HL-60 (cell line): ENCODE results near the gene CPT2.

Experiments
- DNase-seq, 2 experiments: peaks; one replicate each; pipeline ENCODE4 v3.0.0-alpha.2; 2010 to 2020; ENCODE audit warnings: low read depth in 1 of 2, low spot score in 1 of 2
- H3K27ac ChIP-seq: fragments of 250-450 bp; sonication (Bioruptor Pico); replicated peaks from 2 replicates; pipeline ENCODE4 v1.5.1; 2020; ENCODE audit warnings: mild to moderate bottlenecking, moderate library complexity
- H3K27me3 ChIP-seq: fragments of 250-450 bp; sonication (Bioruptor Pico); 2 replicates; pipeline ENCODE4 v1.5.1; 2021; ENCODE audit warnings: mild to moderate bottlenecking, moderate library complexity; ENCODE audit not compliant: insufficient read depth, poor library complexity, severe bottlenecking
- H3K4me3 ChIP-seq: replicated peaks from 2 replicates; pipeline ENCODE4 v1.5.1; 2011; ENCODE audit warnings: mild to moderate bottlenecking, control low read depth, low read length; ENCODE audit not compliant: insufficient read depth
- CTCF ChIP-seq: IDR thresholded peaks from one replicate; pipeline ENCODE4 v1.5.1; 2011; ENCODE audit warnings: low read length, control low read depth, inconsistent platforms; ENCODE audit not compliant: insufficient read depth
- GABPA ChIP-seq: IDR thresholded peaks from 2 replicates; pipeline ENCODE4 v1.6.1; 2012; ENCODE audit warnings: low read depth
- POLR2AphosphoS5 ChIP-seq: IDR thresholded peaks from 2 replicates; pipeline ENCODE4 v1.6.1; 2012; ENCODE audit warnings: low read depth
- SPI1 ChIP-seq: IDR thresholded peaks from 2 replicates; pipeline ENCODE4 v1.6.1; 2012; ENCODE audit warnings: low read depth, mild to moderate bottlenecking, borderline replicate concordance
- long read RNA-seq: library from polyadenylated mRNA; unstranded; transcript quantifications from one replicate; pipeline ENCODE4 v2.0.0, GENCODE V29; 2020
- TF ChIP-seq, protein P1 (sequence below): IDR thresholded peaks from 2 replicates; pipeline ENCODE4 v1.6.1; 2012; ENCODE audit warnings: low read depth; ENCODE audit not compliant: insufficient replicate concordance

The CPT2 gene
- long read RNA-seq, transcript CPT2-207 (5 exons, 2,643 nt) = minor isoform, 21 of 210 reads
- long read RNA-seq, transcript CPT2-201 (5 exons, 3,094 nt) = major isoform, 178 of 210 reads
- long read RNA-seq, partial matches to known transcripts = 6 of 210 reads
- long read RNA-seq, other reads (novel, unspliced or antisense) = 2 of 210 reads

GRCh38 chr1:53196485-53197290, at the start of gene CPT2:
TSS of gene CPT2 (plus strand) at chr1:53196824. CDS start at chr1:53196944, 120 bp downstream.
- Histone ChIP-seq H3K4me3 (peak within 1 kb of the TSS; percentile 77), H3K27ac (peak within 1 kb of the TSS; percentile 87), H3K27me3 (no peaks in the 10 kb centered on the region)
- DNase-seq = peak; percentile 91 to 94
- TF ChIP-seq, protein P1, sequence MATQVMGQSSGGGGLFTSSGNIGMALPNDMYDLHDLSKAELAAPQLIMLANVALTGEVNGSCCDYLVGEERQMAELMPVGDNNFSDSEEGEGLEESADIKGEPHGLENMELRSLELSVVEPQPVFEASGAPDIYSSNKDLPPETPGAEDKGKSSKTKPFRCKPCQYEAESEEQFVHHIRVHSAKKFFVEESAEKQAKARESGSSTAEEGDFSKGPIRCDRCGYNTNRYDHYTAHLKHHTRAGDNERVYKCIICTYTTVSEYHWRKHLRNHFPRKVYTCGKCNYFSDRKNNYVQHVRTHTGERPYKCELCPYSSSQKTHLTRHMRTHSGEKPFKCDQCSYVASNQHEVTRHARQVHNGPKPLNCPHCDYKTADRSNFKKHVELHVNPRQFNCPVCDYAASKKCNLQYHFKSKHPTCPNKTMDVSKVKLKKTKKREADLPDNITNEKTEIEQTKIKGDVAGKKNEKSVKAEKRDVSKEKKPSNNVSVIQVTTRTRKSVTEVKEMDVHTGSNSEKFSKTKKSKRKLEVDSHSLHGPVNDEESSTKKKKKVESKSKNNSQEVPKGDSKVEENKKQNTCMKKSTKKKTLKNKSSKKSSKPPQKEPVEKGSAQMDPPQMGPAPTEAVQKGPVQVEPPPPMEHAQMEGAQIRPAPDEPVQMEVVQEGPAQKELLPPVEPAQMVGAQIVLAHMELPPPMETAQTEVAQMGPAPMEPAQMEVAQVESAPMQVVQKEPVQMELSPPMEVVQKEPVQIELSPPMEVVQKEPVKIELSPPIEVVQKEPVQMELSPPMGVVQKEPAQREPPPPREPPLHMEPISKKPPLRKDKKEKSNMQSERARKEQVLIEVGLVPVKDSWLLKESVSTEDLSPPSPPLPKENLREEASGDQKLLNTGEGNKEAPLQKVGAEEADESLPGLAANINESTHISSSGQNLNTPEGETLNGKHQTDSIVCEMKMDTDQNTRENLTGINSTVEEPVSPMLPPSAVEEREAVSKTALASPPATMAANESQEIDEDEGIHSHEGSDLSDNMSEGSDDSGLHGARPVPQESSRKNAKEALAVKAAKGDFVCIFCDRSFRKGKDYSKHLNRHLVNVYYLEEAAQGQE = no peak
- TF ChIP-seq SPI1 (peak; percentile 67), POLR2AphosphoS5 (peak; percentile 96), GABPA (peak; percentile 78)

GRCh38 chr1:53147174-53147573, 49.5 kb upstream of the CPT2 start:
- TF ChIP-seq, protein P1 = no peak
- TF ChIP-seq GABPA = no peak
- TF ChIP-seq CTCF = no peak
- TF ChIP-seq SPI1 = no peak
- no peak for TF ChIP-seq POLR2AphosphoS5

GRCh38 chr1:53148123-53148522, 48.5 kb upstream of the CPT2 start:
- Histone ChIP-seq H3K4me3 (no peak overlapping the region), H3K27ac (no peak overlapping the region), H3K27me3 (no peaks in the 10 kb centered on the region)
- DNase-seq = no peak
- TF ChIP-seq CTCF (no peak), SPI1 (no peak), POLR2AphosphoS5 (no peak), GABPA (no peak)
- TF ChIP-seq, protein P1 = no peak

More at GRCh38 chr1:53147174-53147573, 49.5 kb upstream of the CPT2 start:
- Histone ChIP-seq H3K27me3 (no peaks in the 10 kb centered on the region), H3K27ac (no peak overlapping the region), H3K4me3 (no peak overlapping the region)
- DNase-seq = no peak
